H54 (cell line): ENCODE data around the gene SRGAP1.
"Not testable (repeated sequence)": the region's sequence is repeated elsewhere in the genome, so short reads cannot be mapped to it uniquely, and the experiment has no call there.

Experiments used
- DNase-seq: peaks from one replicate; pipeline ENCODE4 v3.0.0; 2011; ENCODE audit warnings: low spot score, mixed read lengths; ENCODE audit not compliant: insufficient read length
- FAIRE-seq: peaks from 3 replicates; lab custom pipeline; 2011; peaks lifted over from hg19 to GRCh38; lab: Jason Lieb, UNC
- POLR2A ChIP-seq: IDR thresholded peaks from 2 replicates; pipeline ENCODE4 v1.6.1; 2011; ENCODE audit warnings: low read depth, mild to moderate bottlenecking, low read length

SRGAP1 gene

GRCh38 chr12:64006211-64006825, 161.8 kb downstream of the SRGAP1 start:
- no peak for TF ChIP-seq POLR2A
- no peak for DNase-seq
- no peak for FAIRE-seq

- FAIRE-seq = peak; percentile 50
- TF ChIP-seq POLR2A = no peak
- no peak for DNase-seq
Measured at GRCh38 chr12:64007853-64008252, 163.4 kb downstream of the SRGAP1 start.

GRCh38 chr12:64008596-64008995, 164.1 kb downstream of the SRGAP1 start:
- DNase-seq (no peak), FAIRE-seq (no peak)
- TF ChIP-seq POLR2A = no peak

- DNase-seq (no peak), FAIRE-seq (peak; percentile 77)
- no peak for TF ChIP-seq POLR2A
Measured at GRCh38 chr12:64009321-64010068, 165.0 kb downstream of the SRGAP1 start.

GRCh38 chr12:64010069-64010686, 165.7 kb downstream of the SRGAP1 start:
- FAIRE-seq (peak; percentile 92), DNase-seq (no peak)
- TF ChIP-seq POLR2A = no peak

- FAIRE-seq (no peak), DNase-seq (no peak)
- no peak for TF ChIP-seq POLR2A
Measured at GRCh38 chr12:64016521-64016920, 172.0 kb downstream of the SRGAP1 start.

GRCh38 chr12:64018116-64018515, 173.6 kb downstream of the SRGAP1 start:
- DNase-seq, FAIRE-seq: not testable (repeated sequence)

GRCh38 chr12:64018524-64018923, 174.0 kb downstream of the SRGAP1 start:
- no peak for FAIRE-seq
- no peak for TF ChIP-seq POLR2A

GRCh38 chr12:64019101-64019500, 174.6 kb downstream of the SRGAP1 start:
- FAIRE-seq = no peak

More at GRCh38 chr12:64018524-64018923, 174.0 kb downstream of the SRGAP1 start:
- DNase-seq = no peak

GRCh38 chr12:64019654-64020053, 175.2 kb downstream of the SRGAP1 start:
- FAIRE-seq = peak; percentile 53
- DNase-seq = no peak
- no peak for TF ChIP-seq POLR2A

More at GRCh38 chr12:64019101-64019500, 174.6 kb downstream of the SRGAP1 start:
- TF ChIP-seq POLR2A = no peak
- no peak for DNase-seq

GRCh38 chr12:64025174-64025958, 180.9 kb downstream of the SRGAP1 start:
- FAIRE-seq = no peak
- TF ChIP-seq POLR2A = no peak
- DNase-seq = no peak

GRCh38 chr12:64027311-64027710, 182.8 kb downstream of the SRGAP1 start:
- FAIRE-seq (no peak), DNase-seq (no peak)
- no peak for TF ChIP-seq POLR2A

- DNase-seq = no peak
- TF ChIP-seq POLR2A = no peak
Measured at GRCh38 chr12:64028541-64028940, 184.0 kb downstream of the SRGAP1 start.

GRCh38 chr12:64029013-64029857, 184.7 kb downstream of the SRGAP1 start:
- DNase-seq (no peak), FAIRE-seq (no peak)
- TF ChIP-seq POLR2A = no peak

More at GRCh38 chr12:64028541-64028940, 184.0 kb downstream of the SRGAP1 start:
- no peak for FAIRE-seq
